SHP77 treated with DMSO at 0.1 percent for 48 hours (cell line): ENCODE results near the gene ANKRD55.
A peak's percentile ranks its signal among the peaks of the same experiment; 100 is the strongest.
"Not testable (repeated sequence)": the region's sequence is repeated elsewhere in the genome, so short reads cannot be mapped to it uniquely, and the experiment has no call there.

Experiments
- DNase-seq: peaks from one replicate; lab custom pipeline; 2025; lab: John Stamatoyannopoulos, UW

Gene ANKRD55

DNA sequence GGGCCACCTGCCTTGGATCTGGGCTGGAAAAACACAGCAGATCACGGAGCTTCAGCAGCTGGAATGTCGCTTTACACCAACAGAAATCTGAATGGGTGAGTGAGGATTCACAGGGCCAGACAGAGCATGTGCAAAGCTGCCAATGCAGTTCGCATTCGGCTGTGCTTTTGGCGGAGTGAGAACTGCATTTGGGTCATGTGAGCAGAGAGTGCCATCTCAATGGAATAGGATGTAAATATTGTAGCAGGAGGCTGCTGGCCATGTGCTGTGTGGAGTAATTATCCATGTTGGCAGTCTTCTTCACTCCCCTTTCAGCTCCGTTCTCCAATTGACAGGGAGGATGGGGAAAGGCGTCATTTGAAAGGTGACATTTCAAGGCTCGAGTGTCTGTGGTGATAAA is at the start of gene ANKRD55:
ANKRD55 (minus strand) TSS at position 101 of the 400 bp plus-strand sequence. CDS start 417 bp downstream, outside the sequence.
- DNase-seq = peak; percentile 22

DNA sequence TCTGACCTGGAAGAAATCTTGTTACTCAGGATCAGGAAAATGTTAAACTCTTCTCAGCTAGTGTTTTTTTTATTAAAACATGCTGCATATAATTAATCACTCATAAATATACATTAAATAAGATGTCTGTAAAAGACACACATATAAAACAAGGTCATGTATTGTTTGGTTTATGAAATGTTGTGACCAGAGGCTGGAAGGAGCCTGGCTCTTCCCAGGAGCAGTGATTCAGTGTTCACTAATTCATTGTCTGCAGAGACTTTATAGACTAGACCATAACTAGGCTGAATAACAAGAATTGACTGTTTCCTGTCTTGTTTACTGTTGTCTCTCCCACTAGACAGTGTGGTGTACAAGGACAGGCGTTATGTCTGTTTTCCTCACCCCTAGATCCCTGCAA is 49.1 kb upstream of the ANKRD55 start:
- no peak for DNase-seq

DNA sequence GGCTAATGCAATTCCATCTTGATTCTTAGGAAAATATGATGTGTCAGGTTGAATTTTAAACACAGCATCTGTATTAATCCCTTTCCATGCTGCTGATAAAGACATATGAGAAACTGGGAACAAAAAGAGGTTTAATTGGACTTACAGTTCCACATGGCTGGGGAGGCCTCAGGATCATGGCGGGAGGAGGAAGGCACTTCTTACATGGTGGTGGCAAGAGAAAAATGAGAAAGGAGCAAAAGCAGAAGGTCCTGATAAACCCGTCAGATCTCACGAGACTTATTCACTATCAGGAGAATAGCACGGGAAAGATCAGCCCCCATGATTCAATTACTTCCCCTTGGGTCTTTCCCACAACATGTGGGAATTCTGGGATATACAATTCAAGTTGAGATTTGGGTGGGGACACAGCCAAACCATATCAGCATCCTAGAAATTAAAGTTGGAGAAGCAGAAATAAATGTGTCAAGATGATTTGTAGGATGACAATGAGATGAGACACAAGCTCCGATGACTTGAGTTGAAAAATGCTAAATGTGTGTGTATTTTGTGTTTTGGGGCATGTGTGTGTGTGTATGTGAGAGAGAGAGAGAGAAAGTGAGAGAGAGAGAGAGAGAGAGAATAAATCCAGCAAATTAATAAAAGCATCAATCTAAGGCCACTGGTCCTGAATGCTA is 48.5 kb upstream of the ANKRD55 start:
- no peak for DNase-seq

DNA sequence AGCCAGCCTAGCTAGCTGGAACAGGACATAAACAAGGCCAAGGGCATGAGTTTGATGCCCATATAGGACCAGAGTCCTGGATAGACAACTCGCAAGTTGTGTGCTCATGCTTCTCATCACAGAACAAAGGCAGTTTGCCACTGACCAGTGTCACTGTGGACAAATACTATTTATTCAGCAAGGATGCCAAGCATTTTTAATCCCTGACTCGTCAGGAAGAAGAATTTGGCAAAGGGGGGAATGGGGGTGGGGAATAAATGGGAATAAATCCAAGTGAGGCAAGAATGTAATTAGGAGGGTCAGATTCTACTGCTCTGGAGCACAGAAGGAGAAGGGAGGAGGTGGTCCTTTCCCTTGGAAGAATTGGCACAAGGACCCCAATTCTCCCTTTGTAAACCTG is 46.8 kb upstream of the ANKRD55 start:
- DNase-seq = no peak

DNA sequence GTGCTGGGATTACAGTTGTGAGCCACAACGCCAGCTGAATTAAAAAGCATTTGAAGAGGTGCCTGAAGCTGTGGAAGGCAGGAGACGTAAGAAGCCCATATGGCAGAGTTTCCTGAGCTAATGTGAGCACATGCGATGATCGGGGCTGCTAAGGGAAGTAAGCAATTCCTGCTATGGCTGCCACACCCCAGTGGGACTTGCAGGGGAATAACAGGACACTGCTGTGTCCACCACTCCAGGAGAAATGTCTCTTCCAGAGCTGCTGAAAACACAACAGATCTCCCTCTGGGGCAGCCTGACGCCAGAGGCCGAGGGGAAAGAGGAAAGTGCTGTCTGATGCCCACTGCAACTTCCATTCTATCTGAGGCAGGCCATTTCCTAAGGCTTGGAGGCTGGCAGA is 46.2 kb upstream of the ANKRD55 start:
- no peak for DNase-seq

DNA sequence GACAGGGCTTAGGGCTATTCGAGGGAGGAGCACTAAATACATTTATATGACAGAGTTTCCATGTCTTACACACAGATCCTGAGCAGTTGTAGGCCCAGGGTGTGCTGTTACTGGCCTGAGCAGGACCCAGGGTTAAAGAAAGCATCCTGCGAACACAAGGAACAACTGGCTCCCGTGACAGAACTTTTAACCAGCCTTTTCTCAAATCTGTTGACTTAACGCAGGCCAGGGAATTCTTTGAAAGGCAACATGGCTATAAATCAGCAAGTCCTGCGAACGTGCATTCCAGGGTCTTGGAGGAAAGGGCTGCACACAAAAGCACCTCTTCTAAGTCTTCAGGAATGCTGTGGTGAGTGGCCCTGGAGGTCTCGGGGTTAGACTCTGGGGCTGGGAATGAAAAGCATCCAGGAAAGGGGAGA is 45.2 kb upstream of the ANKRD55 start:
- DNase-seq = no peak

DNA sequence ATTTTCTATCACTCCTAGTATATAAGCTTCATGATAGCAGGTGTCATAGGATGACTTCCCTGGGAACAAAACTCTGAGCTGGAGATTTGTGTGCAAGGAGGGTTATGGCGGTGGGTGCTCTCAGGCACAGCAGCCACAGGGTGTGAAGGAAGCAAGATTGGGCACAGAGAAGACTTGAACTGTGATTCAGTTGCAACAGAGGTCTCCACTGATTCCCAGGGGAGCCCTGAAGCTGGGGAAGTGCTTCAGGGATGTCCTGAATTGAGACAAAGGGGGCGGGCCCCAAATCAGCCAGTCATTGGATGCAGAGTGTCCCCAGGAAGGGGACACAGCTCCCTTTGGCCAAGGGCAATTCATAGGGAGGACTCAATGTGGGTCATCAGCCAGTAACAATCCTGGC is 44.4 kb upstream of the ANKRD55 start:
- DNase-seq = no peak

DNA sequence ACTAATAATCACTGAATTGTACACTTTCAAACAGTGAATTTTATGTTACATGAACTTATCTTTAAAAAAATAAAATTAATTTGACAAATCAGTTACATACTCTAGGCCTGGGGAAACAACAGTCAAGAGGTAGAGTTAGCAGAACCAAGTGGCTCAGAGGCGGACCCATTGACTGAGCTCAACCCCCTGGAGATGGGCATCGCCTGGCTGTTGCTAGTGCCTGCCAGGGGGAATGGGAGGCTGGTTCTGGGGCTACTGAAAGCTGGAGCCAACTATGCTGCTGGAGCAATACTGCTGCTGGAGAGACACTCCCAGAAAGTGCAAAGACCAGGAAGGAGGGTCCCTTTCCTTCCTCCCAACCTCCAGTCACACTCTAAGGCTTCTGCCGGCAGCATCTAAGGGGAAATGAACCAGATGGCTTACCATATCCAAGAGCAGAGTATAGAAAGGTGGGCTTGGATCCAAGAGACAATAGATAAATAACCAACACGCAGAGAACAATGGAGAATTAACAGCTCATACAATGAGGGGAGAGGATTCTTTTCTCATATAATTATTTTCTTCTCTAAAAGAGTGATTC is 40.3 kb upstream of the ANKRD55 start:
- DNase-seq = no peak

DNA sequence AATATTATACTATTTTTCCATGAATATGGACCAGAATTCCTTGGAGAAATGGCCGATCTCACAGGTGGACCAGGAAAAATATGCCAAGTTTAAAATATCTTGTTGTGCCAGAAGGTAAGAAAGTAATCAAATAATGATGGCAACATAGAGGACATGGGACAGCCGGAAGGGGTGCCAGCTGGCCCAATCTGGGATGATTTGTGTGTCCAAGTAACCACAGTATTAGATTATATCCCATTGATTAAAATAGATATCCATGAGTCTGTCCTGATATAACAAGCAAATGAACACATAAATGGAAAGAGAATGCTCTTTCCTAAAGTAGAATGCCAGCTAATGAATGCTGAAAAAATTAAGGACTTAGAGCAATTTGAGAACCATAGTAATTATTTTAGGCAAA is 39.6 kb upstream of the ANKRD55 start:
- no peak for DNase-seq

DNA sequence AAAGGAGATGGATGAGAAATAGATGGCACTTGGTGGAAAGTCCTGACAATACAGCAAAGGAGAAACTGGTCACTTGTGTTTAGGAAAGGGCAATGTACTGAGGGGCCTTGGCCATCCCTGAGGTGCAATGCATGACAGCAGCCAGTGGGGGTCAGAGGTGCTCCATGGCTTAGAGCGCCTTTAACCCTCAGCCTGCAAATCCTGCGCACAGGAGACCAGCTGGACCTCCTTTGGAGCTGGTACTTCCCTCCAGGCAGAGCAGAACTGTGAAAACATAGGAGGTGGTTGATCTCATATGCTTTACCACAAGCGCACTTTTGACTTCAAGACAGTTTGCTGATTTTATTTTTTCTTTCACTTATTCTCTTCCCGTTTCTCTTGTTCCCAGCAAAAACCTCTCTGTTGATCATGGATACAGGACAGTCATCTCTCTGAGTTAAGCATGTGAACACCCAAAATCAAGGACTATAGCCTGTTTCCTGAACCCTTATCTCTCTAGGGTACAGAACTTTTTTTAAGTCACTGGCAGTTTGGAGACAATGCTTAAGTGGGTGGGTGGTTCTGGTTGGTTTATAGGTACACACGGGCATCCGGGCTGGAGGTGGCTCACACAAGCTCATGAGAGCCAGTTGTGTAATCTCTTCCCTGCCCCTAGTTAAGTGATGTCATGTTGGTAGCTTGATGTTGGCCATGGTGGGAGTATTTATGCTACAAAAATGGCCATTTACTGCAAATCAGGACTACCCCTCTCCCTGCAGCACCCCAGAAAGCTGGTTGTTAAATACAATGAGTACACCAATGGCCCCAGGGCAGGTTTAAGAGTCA is 37.6 kb upstream of the ANKRD55 start:
- peak; percentile 17 for DNase-seq

DNA sequence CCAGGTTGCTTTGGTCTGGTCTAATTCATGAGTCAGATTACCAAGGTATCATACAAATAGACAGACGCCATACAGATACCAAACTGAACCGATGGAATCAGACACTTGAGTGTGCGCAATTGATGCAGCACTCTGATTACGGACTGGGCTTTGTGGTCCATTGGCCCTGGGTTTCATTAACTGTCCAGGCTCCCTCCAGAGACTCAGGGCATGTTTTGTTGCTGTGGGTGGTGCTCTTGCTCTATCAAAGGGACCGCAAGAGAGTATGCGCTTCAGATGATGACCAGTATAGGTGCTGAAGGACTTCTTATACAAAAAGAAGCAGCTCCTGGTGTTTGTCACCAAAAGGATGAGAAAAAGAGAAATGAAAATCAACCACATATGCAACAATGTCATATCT is 36.9 kb upstream of the ANKRD55 start:
- DNase-seq = no peak

DNA sequence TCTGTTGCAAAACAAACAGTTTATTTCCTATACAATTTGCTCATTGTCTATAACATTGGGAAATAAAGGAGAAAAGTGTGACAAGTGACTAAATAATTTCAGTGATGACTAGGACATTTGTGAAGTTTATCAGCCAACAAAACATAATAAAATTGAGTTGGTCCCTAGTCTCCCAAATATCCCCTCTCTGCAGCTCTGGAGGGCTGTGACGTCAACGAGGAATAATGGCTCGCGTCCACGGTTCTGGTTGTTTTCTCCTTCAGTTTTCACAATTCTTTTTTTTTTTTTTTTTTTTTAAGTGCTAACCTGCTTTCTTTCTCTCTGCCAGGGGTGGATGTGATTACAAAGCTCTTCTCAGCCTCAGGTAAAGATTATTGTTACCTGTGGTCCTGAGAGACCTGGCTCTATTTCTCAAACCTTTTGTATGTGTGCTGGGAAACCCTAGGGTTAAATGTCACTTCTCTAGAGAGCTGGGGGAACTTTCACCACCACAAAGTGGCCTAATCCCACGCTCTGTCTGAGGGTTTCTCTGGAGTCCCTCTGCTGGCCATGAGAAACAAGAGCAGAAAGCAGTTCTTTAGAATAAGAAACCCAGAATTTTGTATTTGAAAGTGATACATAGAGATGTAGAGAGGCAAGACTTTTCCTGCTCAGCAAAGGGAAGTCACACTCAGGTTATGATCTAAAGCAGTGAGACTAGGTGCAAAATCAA is 36.2 kb upstream of the ANKRD55 start:
- DNase-seq = no peak

DNA sequence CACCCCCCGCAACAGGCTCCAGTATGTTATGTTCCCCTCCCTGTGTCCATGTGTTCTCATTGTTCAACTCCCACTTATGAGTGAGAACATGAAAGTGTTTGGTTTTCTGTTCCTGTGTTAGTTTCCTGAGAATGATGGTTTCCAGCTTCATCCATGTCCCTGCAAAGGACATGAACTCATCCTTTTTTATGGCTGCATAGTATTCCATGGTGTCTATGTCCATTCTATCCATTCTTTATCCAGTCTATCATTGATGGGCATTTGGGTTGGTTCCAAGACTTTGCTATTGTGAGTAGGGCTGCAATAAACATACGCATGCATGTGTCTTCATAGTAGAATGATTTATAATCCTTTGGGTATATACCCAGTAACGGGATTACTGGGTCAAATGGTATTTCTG is 35.6 kb upstream of the ANKRD55 start:
- DNase-seq = not testable (repeated sequence)

DNA sequence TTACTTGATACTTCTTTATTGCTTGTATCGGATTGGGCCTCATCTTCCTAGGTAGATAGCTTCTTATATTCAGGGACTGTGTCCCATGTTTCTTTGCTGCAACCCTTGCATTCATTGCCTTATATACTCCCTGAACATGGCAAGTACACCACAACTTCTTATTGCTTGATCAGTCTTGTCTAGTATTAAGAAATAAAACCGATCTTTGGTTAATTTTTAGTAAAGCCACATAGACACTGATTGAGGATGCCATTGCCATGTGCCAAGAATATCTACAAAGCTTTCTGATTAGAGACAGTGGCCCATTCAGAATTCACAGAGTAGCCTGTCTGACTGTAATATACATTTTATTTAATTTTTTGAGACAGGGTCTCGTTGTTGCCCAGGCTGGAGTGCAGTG is 34.7 kb upstream of the ANKRD55 start:
- DNase-seq = no peak

DNA sequence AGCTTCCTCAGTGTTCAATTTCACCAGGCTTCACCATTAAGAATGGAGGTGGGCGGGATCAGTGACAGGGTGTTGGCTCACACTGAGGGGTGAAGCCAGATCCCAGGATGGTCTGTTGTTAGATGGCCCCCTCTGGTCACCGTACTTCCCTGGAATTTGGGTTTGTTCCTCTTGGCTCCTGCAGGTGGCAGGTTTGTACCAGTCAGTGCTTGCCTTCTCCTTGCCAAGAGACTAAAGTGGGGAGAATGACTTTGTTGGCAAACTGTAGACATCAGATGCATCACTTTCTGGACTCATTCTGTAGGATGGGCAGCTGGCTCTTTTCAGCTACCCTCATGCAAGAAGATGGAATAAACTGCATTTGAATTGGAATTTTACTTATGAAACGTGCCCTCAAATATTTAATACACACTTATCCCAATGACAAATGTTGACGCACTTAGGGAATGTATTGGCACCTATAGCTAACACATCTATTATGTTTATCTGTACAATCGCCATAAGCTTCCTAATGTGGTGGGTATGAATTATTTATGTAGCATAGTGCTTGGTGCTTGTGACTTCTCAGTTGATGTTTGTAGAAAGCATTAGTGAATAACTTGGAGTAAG is 31.4 kb upstream of the ANKRD55 start:
- DNase-seq = no peak

DNA sequence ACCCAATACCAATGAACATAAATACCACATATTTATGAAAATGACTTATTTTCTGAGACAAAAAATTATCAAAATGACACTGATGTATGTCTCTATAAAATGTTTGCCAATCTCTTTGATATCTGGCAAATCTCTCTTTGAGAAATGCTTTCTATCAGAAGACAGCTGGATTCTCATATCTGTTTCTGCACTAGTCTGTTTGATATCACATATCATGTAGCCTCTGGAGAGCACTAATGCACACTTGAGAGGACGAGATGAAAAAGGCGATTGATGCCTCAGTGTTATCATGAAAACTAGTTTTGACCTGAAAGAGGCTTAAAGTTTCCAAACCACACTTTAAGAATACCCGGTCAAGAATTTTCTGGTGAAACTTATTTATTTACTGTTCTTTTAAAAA is 29.1 kb upstream of the ANKRD55 start:
- no peak for DNase-seq

DNA sequence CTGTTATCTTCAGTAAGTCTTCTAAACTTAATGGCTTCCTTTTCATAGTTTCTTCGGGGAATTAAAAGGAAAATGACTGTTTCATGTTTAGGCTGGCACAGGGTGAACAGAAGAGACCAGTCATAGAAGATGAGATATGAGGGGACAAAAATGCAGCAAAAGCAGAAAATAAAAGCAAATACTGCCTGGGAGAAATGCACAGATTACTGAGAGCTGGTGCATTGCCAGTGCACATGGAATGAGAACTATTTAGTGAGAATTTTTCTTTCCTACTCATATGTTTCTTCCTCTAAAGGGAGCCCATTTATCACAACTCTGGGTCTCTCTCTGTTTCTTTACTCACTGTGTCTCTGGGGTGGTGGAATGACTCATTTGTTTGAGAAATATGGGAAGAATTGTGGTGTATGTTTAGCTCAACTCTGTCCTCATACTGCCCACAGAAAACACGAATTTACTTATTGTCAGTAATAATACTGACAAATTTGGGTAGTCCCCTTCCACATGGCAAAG is 25.9 kb upstream of the ANKRD55 start:
- no peak for DNase-seq

DNA sequence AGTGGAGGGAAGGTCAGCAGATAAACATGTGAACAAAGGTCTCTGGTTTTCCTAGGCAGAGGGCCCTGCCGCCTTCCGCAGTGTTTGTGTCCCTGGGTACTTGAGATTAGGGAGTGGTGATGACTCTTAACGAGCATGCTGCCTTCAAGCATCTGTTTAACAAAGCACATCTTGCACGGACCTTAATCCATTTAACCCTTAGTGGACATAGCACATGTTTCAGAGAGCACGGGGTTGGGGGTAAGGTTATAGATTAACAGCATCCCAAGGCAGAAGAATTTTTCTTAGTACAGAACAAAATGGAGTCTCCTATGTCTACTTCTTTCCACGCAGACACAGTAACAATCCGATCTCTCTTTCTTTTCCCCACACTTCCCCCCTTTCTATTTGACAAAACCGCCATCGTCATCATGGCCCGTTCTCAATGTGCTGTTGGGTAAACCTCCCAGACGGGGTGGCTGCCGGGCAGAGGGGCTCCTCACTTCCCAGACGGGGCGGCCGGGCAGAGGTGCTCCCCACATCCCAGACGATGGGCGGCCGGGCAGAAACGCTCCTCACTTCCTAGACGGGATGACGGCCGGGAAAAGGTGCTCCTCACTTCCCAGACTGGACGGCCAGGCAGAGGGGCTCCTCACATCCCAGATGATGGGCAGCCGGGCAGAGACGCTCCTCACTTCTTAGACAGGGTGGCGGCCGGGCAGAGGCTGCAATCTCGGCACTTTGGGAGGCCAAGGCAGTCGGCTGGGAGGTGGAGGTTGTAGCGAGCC is 24.8 kb upstream of the ANKRD55 start:
- DNase-seq = not testable (repeated sequence)

DNA sequence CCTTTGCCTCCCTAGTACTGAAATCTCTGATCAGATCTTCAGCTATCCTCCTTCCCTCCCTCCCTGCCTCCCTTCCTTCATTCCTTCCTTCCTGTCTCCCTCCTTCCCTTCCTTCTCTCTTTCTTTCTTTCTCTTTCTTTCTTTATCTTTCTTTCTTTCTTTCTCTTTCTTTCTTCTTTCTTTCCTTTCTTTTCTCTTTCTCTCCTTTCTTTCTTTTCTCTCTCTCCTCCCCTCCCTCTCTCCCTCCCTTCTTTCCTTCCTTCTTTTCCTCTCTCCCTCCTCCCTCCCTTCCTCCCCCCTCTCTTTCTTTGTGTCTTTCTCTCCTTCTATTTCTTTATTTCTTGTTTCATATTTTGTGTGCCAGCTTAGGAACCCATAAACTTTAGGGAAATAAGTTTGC is 23.9 kb upstream of the ANKRD55 start:
- no peak for DNase-seq

DNA sequence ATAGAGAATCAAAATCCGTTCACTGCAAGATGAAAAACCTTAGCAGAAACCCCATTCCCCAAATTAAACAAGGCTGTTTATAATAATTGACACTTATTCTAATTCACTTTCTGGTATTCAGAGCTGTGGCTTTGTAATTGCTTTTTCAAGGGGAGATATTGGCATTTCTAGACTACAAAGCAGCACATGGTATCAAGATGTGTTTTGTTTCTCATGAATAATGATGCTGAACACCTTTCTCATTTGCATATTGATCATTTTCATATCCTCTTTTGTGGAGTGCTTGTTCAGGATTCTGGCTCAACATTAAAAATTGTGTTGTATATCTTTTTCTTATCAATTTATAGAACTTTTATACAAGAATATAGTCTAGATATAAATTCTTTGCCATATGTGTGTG is 22.4 kb upstream of the ANKRD55 start:
- DNase-seq = no peak

DNA sequence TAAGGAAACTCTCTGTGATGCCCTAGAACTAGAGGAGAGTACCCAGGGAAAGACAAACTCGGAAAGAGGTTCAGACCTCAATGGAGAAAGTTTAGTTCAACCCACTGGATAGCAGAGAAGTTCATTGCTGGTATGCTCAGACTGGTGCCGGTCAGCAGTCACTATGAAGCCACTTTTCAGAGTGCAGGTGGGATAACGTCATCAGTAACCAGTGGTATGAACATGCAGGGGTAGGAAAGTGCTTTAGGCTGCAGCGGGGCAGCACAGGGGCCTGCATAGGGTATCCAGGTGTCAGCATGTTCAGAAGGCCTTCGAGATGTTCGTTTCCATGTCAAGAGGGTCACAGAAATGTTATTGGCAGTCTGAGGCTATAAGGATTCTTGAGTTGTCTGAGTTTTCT is 20.8 kb upstream of the ANKRD55 start:
- no peak for DNase-seq
